ENCODE measurements around the gene RRN3. TPM values are rescaled to one million over a fixed set of nuclear protein-coding genes. Genes with fewer than 3 reads are reported as not detected.
"Not testable (repeated sequence)": the region's sequence is repeated elsewhere in the genome, so short reads cannot be mapped to it uniquely, and the experiment has no call there.

RRN3 gene
- total RNA-seq, 2 donors from 2014 or later = 33.8 to 45.7 TPM

DNA sequence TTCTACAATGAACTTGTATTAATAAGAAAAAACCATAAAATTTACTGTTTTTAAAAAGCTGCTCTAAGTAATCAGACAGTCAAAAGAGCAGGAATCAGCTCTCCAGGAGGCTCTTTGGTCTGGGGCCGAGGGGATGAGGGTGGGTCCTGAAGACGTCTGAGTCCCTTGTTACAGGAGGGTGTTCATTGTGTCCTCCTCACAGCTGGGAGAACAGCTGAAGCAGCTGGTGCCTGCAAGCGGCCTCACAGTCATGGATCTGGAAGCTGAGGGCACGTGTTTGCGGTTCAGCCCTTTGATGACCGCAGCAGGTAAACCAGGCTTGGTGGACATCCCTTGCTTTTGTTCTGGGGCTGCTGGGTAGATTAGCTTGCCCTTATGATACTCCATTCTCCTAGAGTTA, 64.3 kb downstream of the RRN3 start:
- H3K27me3 Mint-ChIP-seq; H3K4me3 Mint-ChIP-seq; ATAC-seq (replicated peaks); H3K27ac Mint-ChIP-seq; H3K9me3 Mint-ChIP-seq: not testable (repeated sequence)
- Mint-ChIP-seq H3K36me3 (ENCODE audit: low read depth) (peaks cover 86% of the 10 kb centered on the region), H3K4me1 (peaks cover 18% of the 10 kb centered on the region)

GRCh38 chr16:15028801-15029698, 65.0 kb downstream of the RRN3 start:
- ATAC-seq (replicated peaks) = peak; percentile 51
- peaks cover 86% of the 10 kb centered on the region for H3K36me3 Mint-ChIP-seq (ENCODE audit: low read depth)
- H3K4me3 Mint-ChIP-seq, H3K9me3 Mint-ChIP-seq, H3K27me3 Mint-ChIP-seq: not testable (repeated sequence)
- peak overlapping the region; percentile 33 for H3K27ac Mint-ChIP-seq
- H3K4me1 Mint-ChIP-seq = peaks cover 18% of the 10 kb centered on the region

GRCh38 chr16:15028345-15028715, 65.7 kb downstream of the RRN3 start:
- not testable (repeated sequence) for H3K4me3 Mint-ChIP-seq; ATAC-seq (replicated peaks); H3K9me3 Mint-ChIP-seq; H3K27me3 Mint-ChIP-seq
- Mint-ChIP-seq H3K27ac (peak overlapping the region; percentile 33), H3K36me3 (ENCODE audit: low read depth) (peaks cover 86% of the 10 kb centered on the region), H3K4me1 (peaks cover 18% of the 10 kb centered on the region)

- not testable (repeated sequence) for H3K27me3 Mint-ChIP-seq; H3K9me3 Mint-ChIP-seq; H3K4me3 Mint-ChIP-seq; ATAC-seq (replicated peaks)
- peak overlapping the region; percentile 33 for H3K27ac Mint-ChIP-seq
- peaks cover 18% of the 10 kb centered on the region for H3K4me1 Mint-ChIP-seq
- H3K36me3 Mint-ChIP-seq (ENCODE audit: low read depth) = peaks cover 86% of the 10 kb centered on the region
Measured at GRCh38 chr16:15027503-15028344, 66.3 kb downstream of the RRN3 start.

- not testable (repeated sequence) for ATAC-seq (replicated peaks); H3K27me3 Mint-ChIP-seq; H3K27ac Mint-ChIP-seq; H3K9me3 Mint-ChIP-seq; H3K4me3 Mint-ChIP-seq
- peaks cover 21% of the 10 kb centered on the region for H3K4me1 Mint-ChIP-seq
- peaks cover 86% of the 10 kb centered on the region for H3K36me3 Mint-ChIP-seq (ENCODE audit: low read depth)
Measured at GRCh38 chr16:15027051-15027450, 67.0 kb downstream of the RRN3 start.

- not testable (repeated sequence) for ATAC-seq (replicated peaks); H3K4me3 Mint-ChIP-seq; H3K27me3 Mint-ChIP-seq; H3K9me3 Mint-ChIP-seq
- Mint-ChIP-seq H3K36me3 (ENCODE audit: low read depth) (peaks cover 84% of the 10 kb centered on the region), H3K27ac (peak overlapping the region; percentile 31), H3K4me1 (peaks cover 21% of the 10 kb centered on the region)
Measured at GRCh38 chr16:15025234-15025951, 68.7 kb downstream of the RRN3 start.

DNA sequence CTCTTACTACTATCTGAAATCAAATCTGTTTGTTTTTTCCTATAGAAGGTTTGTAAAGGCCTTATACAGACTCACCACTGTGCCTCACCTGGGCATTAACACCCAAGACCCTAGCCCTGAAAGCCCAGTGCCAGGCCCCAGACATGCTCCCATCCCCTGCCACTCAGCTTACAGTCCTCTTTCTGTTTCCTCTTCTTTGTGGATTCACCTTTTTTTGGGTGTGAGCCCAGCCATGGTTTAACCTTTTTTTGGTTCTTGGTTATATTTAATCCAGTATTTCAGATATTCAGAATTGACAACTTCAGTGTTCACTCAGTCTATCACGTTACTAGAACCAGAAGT, 69.2 kb downstream of the RRN3 start:
- peak overlapping the region; percentile 31 for H3K27ac Mint-ChIP-seq
- peaks cover 90% of the 10 kb centered on the region for H3K36me3 Mint-ChIP-seq (ENCODE audit: low read depth)
- ATAC-seq (replicated peaks) = not testable (repeated sequence)

GRCh38 chr16:15023381-15024077, 70.5 kb downstream of the RRN3 start:
- ATAC-seq (replicated peaks); H3K4me3 Mint-ChIP-seq; H3K9me3 Mint-ChIP-seq; H3K27me3 Mint-ChIP-seq: not testable (repeated sequence)
- H3K36me3 Mint-ChIP-seq (ENCODE audit: low read depth) = peaks cover 94% of the 10 kb centered on the region
- H3K27ac Mint-ChIP-seq = peak overlapping the region; percentile 33
- peaks cover 21% of the 10 kb centered on the region for H3K4me1 Mint-ChIP-seq

More for the DNA sequence above, 69.2 kb downstream of the RRN3 start:
- H3K4me3 Mint-ChIP-seq, H3K27me3 Mint-ChIP-seq, H3K9me3 Mint-ChIP-seq: not testable (repeated sequence)
- peaks cover 21% of the 10 kb centered on the region for H3K4me1 Mint-ChIP-seq

DNA sequence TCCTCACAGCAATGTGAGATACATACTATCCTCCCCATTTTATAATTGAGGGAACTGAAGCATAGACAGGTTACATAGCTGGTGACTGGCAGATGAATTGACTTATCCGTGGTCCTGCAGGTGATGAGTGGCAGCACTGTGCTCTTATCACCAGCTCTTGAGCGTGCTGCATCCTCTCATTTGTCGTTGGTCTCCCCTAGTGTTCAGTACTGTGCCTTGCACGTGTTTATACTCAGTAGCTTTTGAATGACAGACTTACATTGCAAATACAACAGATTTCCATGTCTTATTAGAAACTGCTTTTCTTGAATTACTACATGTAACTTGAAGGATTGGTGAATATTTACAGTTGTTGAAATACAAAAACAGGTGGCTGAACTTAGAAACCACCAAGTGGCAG, 71.9 kb downstream of the RRN3 start:
- H3K36me3 Mint-ChIP-seq (ENCODE audit: low read depth) = peaks cover 96% of the 10 kb centered on the region
- peak overlapping the region; percentile 40 for H3K27ac Mint-ChIP-seq
- peaks cover 16% of the 10 kb centered on the region for H3K4me1 Mint-ChIP-seq
- not testable (repeated sequence) for H3K4me3 Mint-ChIP-seq, H3K27me3 Mint-ChIP-seq, H3K9me3 Mint-ChIP-seq
- peak; percentile 94 for ATAC-seq (replicated peaks)

DNA sequence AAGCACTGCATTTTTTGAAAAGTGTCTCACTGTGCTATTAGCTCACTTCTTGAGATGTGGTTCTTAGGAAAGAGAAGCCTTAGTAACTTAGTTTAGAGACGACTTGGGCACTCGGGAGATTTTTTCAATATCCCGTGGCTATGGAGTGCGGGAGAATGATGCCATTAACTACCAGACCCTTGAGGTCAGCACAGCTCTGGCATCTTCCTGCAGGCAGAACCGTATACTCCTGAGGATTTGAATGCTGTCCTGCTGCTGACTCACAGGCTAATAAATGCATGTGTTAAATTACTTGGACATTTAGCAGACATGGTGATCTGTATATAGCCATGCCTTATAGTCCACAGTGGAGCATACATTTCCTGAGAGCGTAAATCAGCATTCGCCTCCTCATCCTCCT, 72.6 kb downstream of the RRN3 start:
- peaks cover 96% of the 10 kb centered on the region for H3K36me3 Mint-ChIP-seq (ENCODE audit: low read depth)
- not testable (repeated sequence) for H3K27me3 Mint-ChIP-seq; H3K9me3 Mint-ChIP-seq; H3K4me3 Mint-ChIP-seq; ATAC-seq (replicated peaks)
- H3K4me1 Mint-ChIP-seq = peaks cover 16% of the 10 kb centered on the region
- H3K27ac Mint-ChIP-seq = peak overlapping the region; percentile 40

- H3K4me3 Mint-ChIP-seq; H3K27me3 Mint-ChIP-seq; H3K9me3 Mint-ChIP-seq; H3K4me1 Mint-ChIP-seq; ATAC-seq (replicated peaks); H3K27ac Mint-ChIP-seq: not testable (repeated sequence)
- H3K36me3 Mint-ChIP-seq (ENCODE audit: low read depth) = peaks cover 85% of the 10 kb centered on the region
Measured at GRCh38 chr16:15016951-15017580, 77.0 kb downstream of the RRN3 start.

GRCh38 chr16:15016354-15016753, 77.7 kb downstream of the RRN3 start:
- not testable (repeated sequence) for H3K4me3 Mint-ChIP-seq; H3K27ac Mint-ChIP-seq; ATAC-seq (replicated peaks); H3K27me3 Mint-ChIP-seq; H3K9me3 Mint-ChIP-seq; H3K4me1 Mint-ChIP-seq
- H3K36me3 Mint-ChIP-seq (ENCODE audit: low read depth) = peaks cover 85% of the 10 kb centered on the region

- not testable (repeated sequence) for H3K27ac Mint-ChIP-seq; H3K4me3 Mint-ChIP-seq; H3K27me3 Mint-ChIP-seq; H3K9me3 Mint-ChIP-seq; ATAC-seq (replicated peaks); H3K4me1 Mint-ChIP-seq
- H3K36me3 Mint-ChIP-seq (ENCODE audit: low read depth) = peaks cover 87% of the 10 kb centered on the region
Measured at GRCh38 chr16:15015671-15016070, 78.4 kb downstream of the RRN3 start.

DNA sequence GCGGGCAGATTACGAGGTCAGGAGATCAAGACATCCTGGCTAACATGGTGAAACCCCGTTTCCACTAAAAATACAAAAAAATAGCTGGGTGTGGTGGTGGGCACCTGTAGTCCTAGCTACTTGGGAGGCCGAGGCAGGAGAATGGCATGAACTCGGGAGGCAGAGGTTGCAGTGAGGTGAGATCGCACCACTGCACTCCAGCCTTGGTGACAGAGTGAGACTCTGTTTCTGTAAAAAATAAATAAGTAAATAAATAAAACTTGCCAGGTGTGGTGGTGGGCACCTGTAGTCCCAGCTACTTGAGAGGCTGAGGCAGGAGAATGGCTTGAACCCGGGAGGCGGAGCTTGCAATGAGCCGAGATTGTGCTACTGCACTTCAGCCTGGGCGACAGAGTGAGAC, 81.1 kb downstream of the RRN3 start:
- not testable (repeated sequence) for H3K9me3 Mint-ChIP-seq; H3K27ac Mint-ChIP-seq; H3K27me3 Mint-ChIP-seq; H3K4me3 Mint-ChIP-seq; ATAC-seq (replicated peaks); H3K4me1 Mint-ChIP-seq
- peaks cover 89% of the 10 kb centered on the region for H3K36me3 Mint-ChIP-seq (ENCODE audit: low read depth)

Measured in activated T-helper 17 cell treated with anti-CD3 and anti-CD28 coated beads, Interleukin-2, amount 50 U/mL, for 72 hours (primary cell).